Mammary epithelial cell (primary cell): Measurements from ENCODE around the gene COL23A1.

Experiments
- EZH2 ChIP-seq: IDR thresholded peaks from 2 replicates; pipeline ENCODE4 v1.6.1; 2012; ENCODE audit warnings: low read length, inconsistent platforms, borderline replicate concordance
- TF ChIP-seq, protein P1 (sequence below), 2 donors: IDR thresholded peaks in 1 of 2; conservative IDR thresholded peaks in 1 of 2; 2 replicates each; pipeline ENCODE4 v1.5.1; 2011 to 2012; ENCODE audit warnings: inconsistent platforms in 2 of 2, low read length in 2 of 2, mild to moderate bottlenecking in 2 of 2, control low read depth in 1 of 2, low read depth in 1 of 2; ENCODE audit not compliant: insufficient read depth in 1 of 2; ENCODE audit errors: extremely low read depth in 1 of 2

DNA sequence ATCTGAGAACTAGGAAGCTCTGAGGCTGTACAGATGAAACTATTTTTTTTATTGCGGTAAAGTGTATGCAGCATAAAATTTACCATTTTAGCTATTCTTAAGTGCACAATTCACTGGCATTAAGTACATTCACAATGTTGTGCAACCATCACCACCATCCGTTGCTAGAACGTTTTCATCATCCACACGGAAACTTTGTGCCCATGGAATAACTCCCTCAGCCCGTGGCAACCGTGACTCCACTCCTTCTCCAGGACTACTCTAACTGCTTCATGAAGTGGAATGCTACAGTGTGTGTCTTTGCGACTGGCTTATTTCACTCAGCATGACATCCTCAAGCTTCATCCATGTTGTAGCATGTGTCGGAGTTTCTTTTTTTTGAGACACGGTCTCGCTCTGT lies 57.1 kb downstream of the COL23A1 start:
- TF ChIP-seq, protein P1, sequence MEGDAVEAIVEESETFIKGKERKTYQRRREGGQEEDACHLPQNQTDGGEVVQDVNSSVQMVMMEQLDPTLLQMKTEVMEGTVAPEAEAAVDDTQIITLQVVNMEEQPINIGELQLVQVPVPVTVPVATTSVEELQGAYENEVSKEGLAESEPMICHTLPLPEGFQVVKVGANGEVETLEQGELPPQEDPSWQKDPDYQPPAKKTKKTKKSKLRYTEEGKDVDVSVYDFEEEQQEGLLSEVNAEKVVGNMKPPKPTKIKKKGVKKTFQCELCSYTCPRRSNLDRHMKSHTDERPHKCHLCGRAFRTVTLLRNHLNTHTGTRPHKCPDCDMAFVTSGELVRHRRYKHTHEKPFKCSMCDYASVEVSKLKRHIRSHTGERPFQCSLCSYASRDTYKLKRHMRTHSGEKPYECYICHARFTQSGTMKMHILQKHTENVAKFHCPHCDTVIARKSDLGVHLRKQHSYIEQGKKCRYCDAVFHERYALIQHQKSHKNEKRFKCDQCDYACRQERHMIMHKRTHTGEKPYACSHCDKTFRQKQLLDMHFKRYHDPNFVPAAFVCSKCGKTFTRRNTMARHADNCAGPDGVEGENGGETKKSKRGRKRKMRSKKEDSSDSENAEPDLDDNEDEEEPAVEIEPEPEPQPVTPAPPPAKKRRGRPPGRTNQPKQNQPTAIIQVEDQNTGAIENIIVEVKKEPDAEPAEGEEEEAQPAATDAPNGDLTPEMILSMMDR (conservative IDR thresholded peaks at IDR 0.05 in 1 of 2, IDR thresholded peaks at IDR 0.05 in 1 of 2; ENCODE audit: extremely low read depth in 1 of 2, insufficient read depth in 1 of 2, low read depth in 1 of 2, low read length in 2 of 2) = no peak
- TF ChIP-seq EZH2 = no peak
